T-helper 2 cell treated with Interferon-gamma antibody and Interleukin-4, amounts not matched to agents 5 μg/mL and 100 μg/mL, for 36 hours (primary cell): ENCODE measurements around the gene RACK1.

Source experiments
- DNase-seq: peaks from one replicate; pipeline ENCODE4 v3.0.0; 2021; ENCODE audit warnings: low spot score
- H3K27ac Mint-ChIP-seq: one replicate; pipeline ENCODE4 v1.8.0; 2021; ENCODE audit warnings: mild to moderate bottlenecking, mixed read lengths
- H3K27me3 Mint-ChIP-seq: one replicate; pipeline ENCODE4 v1.8.0; 2021; ENCODE audit warnings: low read depth, mixed read lengths
- H3K36me3 Mint-ChIP-seq: one replicate; pipeline ENCODE4 v1.8.0; 2021; ENCODE audit warnings: low read depth, mixed read lengths
- H3K4me1 Mint-ChIP-seq: one replicate; pipeline ENCODE4 v1.8.0; 2021; ENCODE audit warnings: low read depth, mixed read lengths
- H3K4me3 Mint-ChIP-seq: one replicate; pipeline ENCODE4 v1.8.0; 2022; ENCODE audit warnings: mild to moderate bottlenecking, moderate library complexity, mixed read lengths
- H3K9me3 Mint-ChIP-seq: one replicate; pipeline ENCODE4 v1.8.0; 2021; ENCODE audit warnings: mixed read lengths

The RACK1 gene

DNA sequence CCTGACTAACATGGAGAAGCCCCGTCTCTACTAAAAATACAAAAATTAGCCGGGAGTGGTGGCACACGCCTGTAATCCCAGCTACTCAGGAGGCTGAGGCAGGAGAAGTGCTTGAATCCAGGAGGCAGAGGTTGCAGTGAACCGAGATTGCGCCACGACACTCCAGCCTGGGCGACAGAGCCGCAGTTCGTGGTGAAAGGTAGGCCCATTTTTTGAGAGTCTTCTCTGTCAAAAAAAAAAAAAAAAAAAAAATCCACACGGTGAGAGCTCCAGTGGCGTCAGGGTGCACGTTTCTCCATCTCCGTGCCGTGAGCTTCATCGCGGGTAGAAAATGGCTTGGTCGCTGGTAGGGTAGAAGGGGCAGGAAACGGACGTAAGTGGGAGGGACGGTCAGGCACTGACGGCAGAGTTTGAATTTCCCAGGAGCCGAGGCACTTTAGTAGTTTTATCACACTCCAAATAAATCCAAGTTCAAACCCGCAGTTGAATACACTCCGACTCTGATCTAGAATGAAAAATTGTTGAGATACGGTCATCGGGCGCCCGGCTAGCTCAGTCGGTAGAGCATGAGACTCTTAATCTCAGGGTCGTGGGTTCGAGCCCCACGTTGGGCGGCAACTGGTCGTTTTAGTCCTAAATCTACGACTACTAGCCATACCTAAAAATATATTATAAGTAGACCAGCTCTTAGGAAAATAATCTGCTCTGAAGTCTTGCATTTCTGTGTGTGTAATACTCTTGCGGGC, 36.3 kb downstream of the RACK1 start:
- Mint-ChIP-seq H3K36me3 (peaks cover 4% of the 10 kb centered on the region), H3K27ac (peak overlapping the region; percentile 82), H3K4me3 (peak overlapping the region; percentile 84), H3K27me3 (peaks cover 35% of the 10 kb centered on the region), H3K4me1 (peaks cover 35% of the 10 kb centered on the region), H3K9me3 (no peaks in the 10 kb centered on the region)
- peak; percentile 79 for DNase-seq

GRCh38 chr5:181205761-181206649, 37.7 kb downstream of the RACK1 start:
- Mint-ChIP-seq H3K9me3 (no peaks in the 10 kb centered on the region), H3K27ac (peak overlapping the region; percentile 82), H3K4me1 (peaks cover 31% of the 10 kb centered on the region), H3K36me3 (peaks cover 6% of the 10 kb centered on the region), H3K27me3 (peaks cover 42% of the 10 kb centered on the region), H3K4me3 (peak overlapping the region; percentile 84)
- no peak for DNase-seq

DNA sequence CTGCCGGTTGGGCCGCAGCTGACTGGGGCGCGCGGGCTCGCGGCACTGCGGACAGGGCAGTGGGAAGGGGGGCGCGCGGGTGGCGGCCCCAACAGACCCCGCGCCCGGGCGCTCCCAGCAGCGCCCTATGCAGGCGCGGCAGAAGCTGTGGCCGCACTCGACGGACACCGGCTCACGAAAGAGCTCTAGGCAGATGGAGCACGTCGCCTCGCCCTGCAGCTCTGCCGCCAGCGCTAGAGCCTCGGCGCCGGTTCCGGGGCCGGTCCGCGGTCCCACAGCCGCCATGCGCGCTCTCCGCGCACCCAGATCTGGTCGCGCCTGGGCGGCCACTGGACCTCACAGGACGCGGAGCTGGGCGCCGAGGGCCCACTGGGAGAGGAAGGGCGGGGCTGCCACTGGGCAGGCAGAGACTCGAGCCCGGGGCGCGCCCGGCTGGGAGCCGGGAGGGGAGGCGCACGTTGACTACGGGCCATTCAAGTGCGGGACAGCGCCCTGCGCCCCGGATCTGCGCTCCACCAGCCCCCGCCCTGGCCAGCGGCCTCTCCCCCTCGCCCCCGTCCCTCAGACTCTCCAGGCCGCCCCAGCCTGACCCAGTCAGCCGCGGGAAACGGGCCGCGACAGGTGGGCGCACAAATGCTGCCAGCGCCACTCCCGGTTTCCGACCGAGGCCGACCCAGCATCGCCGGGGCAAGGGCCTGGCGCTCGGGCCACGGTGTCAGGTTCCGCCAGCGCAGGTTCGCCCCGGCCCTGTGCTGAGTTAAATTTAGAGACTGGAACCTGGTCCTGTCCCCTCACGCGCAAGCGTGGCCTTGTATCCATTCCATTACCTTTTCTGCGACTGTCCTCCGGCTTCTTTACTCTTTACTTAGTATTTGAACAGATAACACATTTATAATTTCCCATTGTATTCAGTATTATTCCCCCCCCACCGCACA, 38.6 kb downstream of the RACK1 start, which contains the start of gene TRIM7:
Gene TRIM7, minus strand, starts transcription at position 371 of the 935 bp plus-strand sequence. Its CDS starts 86 bp downstream, at position 285.
- H3K4me3 Mint-ChIP-seq = peak within 1 kb of the TSS; percentile 86
- DNase-seq = peak; percentile 38
- H3K27ac Mint-ChIP-seq = peak within 1 kb of the TSS; percentile 72
- H3K9me3 Mint-ChIP-seq = no peaks in the 10 kb centered on the region
- peaks cover 31% of the 10 kb centered on the region for H3K4me1 Mint-ChIP-seq
- peaks cover 48% of the 10 kb centered on the region for H3K27me3 Mint-ChIP-seq
- peaks cover 6% of the 10 kb centered on the region for H3K36me3 Mint-ChIP-seq

GRCh38 chr5:181204113-181204825, 39.4 kb downstream of the RACK1 start:
- no peak for DNase-seq
- peak overlapping the region; percentile 86 for H3K4me3 Mint-ChIP-seq
- H3K36me3 Mint-ChIP-seq = peaks cover 6% of the 10 kb centered on the region
- H3K9me3 Mint-ChIP-seq = no peaks in the 10 kb centered on the region
- H3K27ac Mint-ChIP-seq = peak overlapping the region; percentile 72
- peaks cover 51% of the 10 kb centered on the region for H3K27me3 Mint-ChIP-seq
- H3K4me1 Mint-ChIP-seq = peaks cover 31% of the 10 kb centered on the region

DNA sequence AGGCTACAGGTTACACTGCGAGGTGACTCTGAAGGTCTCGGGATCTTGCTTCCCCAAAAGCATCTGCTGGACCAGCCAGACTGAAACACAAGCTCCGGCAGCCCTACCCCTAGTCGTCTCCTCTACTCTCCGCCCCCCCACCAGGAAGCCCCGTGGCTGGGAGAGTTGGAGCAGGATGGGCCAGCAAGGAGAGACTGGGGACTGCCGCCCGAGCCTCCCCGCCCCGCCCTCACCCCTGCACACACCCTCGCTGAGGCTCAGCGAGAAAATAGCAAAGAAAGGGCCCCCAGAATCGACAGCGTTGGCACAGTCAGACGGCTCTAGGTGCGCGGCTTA, 40.0 kb downstream of the RACK1 start:
- Mint-ChIP-seq H3K36me3 (peaks cover 6% of the 10 kb centered on the region), H3K4me3 (peak overlapping the region; percentile 86), H3K4me1 (peaks cover 31% of the 10 kb centered on the region), H3K27ac (no peak overlapping the region), H3K27me3 (peaks cover 51% of the 10 kb centered on the region), H3K9me3 (no peaks in the 10 kb centered on the region)
- no peak for DNase-seq

DNA sequence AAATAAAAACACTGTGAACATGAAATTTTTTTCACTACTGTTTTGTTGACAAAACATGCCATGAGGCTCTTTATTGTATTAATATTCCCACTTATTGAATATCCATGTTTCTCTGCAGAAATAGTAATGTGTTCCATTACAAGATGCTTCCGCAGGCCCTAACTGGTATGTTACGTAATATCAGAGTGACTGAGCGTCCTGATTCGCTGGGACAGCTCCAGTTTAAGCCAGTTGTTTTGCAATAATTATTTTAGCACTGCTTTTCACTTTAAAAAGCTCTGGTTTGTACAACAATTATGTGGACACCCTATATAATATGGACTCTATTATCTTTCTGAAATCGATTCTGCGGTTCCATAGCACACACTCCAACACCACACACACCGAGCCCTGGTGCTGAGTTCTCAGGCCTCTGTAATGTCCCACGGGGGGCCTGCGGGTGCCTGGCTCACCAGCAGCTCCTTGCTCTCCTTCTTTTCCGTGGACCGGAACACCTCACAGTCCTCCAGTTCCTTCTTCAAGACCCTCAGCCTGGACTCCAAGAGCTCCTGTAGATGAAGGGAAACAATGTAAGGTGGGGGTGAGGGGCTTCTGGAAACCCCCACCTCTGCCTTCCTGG, 40.5 kb downstream of the RACK1 start:
- Mint-ChIP-seq H3K27me3 (peaks cover 51% of the 10 kb centered on the region), H3K27ac (no peak overlapping the region), H3K4me3 (peak overlapping the region; percentile 86), H3K36me3 (peaks cover 6% of the 10 kb centered on the region), H3K4me1 (peaks cover 30% of the 10 kb centered on the region), H3K9me3 (no peaks in the 10 kb centered on the region)
- DNase-seq = no peak

DNA sequence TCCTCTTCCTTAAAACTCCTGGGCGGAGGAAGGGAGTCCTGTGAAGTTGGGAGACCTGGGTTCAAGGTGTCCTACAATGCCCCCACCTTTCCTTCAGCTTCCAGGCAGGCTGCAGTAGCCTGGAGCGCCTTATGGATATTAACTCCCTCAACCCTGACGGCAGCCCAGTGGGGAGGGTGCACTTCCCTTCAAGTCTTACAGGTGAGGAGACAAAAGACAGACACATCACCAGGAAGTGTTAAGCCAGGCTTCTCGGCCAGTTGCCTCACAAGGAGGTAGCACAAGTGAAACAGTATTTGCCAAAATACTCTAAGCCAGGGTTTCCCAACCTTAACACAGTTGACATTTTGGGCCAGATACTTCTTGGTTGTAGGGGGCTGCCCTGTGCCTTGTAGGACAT, 42.9 kb downstream of the RACK1 start:
- peaks cover 38% of the 10 kb centered on the region for H3K27me3 Mint-ChIP-seq
- no peak overlapping the region for H3K27ac Mint-ChIP-seq
- peaks cover 2% of the 10 kb centered on the region for H3K36me3 Mint-ChIP-seq

GRCh38 chr5:181199881-181200638, 43.6 kb downstream of the RACK1 start:
- Mint-ChIP-seq H3K27me3 (peaks cover 33% of the 10 kb centered on the region), H3K36me3 (peaks cover 2% of the 10 kb centered on the region), H3K4me3 (no peak overlapping the region), H3K4me1 (peaks cover 5% of the 10 kb centered on the region), H3K27ac (no peak overlapping the region), H3K9me3 (no peaks in the 10 kb centered on the region)
- DNase-seq = no peak

More for the DNA sequence above, 42.9 kb downstream of the RACK1 start:
- H3K4me1 Mint-ChIP-seq = peaks cover 9% of the 10 kb centered on the region
- no peak overlapping the region for H3K4me3 Mint-ChIP-seq
- H3K9me3 Mint-ChIP-seq = no peaks in the 10 kb centered on the region
- DNase-seq = no peak

DNA sequence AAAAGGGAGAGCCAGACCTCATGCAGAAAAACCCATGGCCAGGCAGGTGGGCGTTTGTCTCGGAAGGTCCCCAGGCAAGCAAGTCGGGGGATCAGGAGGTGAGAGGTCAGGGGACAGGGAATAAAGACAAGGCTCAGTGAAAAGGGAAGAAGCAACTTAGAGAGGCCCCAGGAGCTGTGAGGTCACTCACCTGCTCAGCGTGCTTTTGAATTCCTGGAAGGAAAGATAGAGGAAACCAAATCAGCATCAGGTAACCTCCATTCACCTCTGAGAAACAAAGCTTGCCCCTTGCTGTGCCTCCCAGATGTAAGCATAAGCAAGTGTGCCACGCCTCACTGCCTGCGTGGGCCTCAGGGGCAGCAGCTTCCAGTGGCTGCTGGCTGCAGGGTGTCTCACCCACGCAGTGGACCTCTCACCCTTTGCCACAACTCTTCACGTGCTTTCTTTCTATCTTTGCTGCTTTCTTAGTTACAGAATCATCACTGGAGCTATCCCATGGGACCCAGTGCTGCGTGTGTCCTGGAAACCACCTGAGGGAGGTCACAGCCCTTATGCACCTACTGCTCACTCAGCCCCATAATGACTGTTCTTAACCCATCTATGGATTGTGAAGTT, 44.7 kb downstream of the RACK1 start:
- peaks cover 2% of the 10 kb centered on the region for H3K36me3 Mint-ChIP-seq
- H3K27ac Mint-ChIP-seq = no peak overlapping the region
- no peak for DNase-seq
- peaks cover 31% of the 10 kb centered on the region for H3K27me3 Mint-ChIP-seq
- H3K4me1 Mint-ChIP-seq = peaks cover 3% of the 10 kb centered on the region
- no peak overlapping the region for H3K4me3 Mint-ChIP-seq
- no peaks in the 10 kb centered on the region for H3K9me3 Mint-ChIP-seq

DNA sequence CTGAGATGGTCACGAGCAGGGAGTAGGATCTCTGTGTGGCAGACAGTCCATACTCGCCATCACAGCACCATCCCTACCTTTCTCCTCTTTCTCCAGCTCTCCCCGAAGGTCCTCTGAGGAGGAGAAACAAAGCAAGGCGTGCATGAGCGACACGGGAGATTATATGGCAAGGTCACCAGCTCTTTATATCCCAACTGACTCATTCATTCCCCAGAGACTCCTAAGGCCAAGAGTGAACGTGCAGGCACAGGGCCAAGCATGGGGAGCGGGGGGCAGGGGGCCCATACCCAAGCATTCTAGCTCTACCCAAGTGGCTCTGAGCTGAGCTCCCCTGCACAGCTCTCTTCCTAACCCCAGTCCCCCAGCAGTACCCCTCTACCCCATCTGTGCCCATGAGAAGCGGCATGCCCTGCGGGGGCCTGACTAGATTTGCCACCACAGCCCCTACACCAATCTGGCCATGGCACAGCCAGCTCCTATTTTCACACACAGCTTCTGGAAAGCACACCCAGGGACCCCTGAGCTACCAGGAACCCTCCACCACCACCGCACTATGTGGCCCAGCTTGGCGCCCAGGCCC, 45.5 kb downstream of the RACK1 start:
- peaks cover 22% of the 10 kb centered on the region for H3K27me3 Mint-ChIP-seq
- peaks cover 4% of the 10 kb centered on the region for H3K36me3 Mint-ChIP-seq
- peaks cover 3% of the 10 kb centered on the region for H3K4me1 Mint-ChIP-seq
- no peak overlapping the region for H3K4me3 Mint-ChIP-seq
- H3K9me3 Mint-ChIP-seq = no peaks in the 10 kb centered on the region
- H3K27ac Mint-ChIP-seq = no peak overlapping the region
- DNase-seq = no peak

- Mint-ChIP-seq H3K9me3 (no peaks in the 10 kb centered on the region), H3K4me1 (peaks cover 8% of the 10 kb centered on the region), H3K36me3 (peaks cover 4% of the 10 kb centered on the region), H3K4me3 (no peak overlapping the region), H3K27ac (no peak overlapping the region), H3K27me3 (peaks cover 16% of the 10 kb centered on the region)
- no peak for DNase-seq
Measured at GRCh38 chr5:181197326-181197951, 46.3 kb downstream of the RACK1 start.
